Activated naive CD4-positive, alpha-beta T cell treated with anti-CD3 and anti-CD28 coated beads, Interleukin-2, amount 50 U/mL, for 16 hours (primary cell): ENCODE results near the gene CACNA1C.

Source experiments
- DNase-seq: peaks from one replicate; pipeline ENCODE4 v3.0.0-alpha.2; 2020

CACNA1C gene

GRCh38 chr12:2351161-2351560, 298.4 kb downstream of the CACNA1C start:
- DNase-seq, result no peak

GRCh38 chr12:2352203-2352602, 299.4 kb downstream of the CACNA1C start:
- no peak for DNase-seq

DNA sequence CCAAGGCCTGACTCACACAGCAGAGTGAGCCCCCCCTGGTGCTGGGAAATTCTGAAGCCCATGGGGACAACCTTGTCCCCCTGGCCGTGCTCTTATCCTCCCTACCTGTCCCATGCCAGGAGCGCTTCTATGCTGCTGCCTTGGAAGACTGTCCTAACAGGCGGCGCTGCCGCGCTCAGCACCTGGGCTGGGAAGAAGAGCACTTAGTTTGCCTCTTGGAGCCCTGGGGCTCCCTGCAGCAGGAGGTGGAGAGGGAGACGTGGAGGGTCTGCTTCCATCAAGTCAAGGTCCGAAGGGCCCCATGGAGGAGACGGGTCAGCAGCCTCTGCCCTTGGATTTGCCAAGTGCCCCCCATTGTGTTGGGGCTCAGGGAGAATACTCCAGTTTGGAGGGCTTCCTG, 300.5 kb downstream of the CACNA1C start:
- no peak for DNase-seq

DNA sequence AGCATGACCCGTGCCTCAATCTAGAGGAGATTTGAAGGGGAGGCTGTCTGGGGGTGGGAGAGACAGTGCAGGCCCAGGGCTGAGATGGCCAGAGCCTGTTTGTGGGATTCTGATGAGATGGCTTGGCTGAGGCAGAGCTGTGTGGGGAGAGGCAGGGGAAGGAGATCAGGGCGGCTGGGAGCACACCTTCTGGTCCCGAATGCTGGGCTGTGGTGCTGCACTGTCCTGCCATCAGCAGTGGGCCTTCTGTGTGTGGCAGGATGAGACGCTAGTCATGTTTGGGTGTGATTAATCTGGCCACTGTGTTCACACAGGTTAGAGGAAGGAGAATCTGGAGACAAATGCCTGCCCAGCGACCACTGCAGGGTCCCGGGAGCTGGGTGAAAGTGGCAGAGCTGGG, 300.9 kb downstream of the CACNA1C start:
- DNase-seq, result no peak

DNA sequence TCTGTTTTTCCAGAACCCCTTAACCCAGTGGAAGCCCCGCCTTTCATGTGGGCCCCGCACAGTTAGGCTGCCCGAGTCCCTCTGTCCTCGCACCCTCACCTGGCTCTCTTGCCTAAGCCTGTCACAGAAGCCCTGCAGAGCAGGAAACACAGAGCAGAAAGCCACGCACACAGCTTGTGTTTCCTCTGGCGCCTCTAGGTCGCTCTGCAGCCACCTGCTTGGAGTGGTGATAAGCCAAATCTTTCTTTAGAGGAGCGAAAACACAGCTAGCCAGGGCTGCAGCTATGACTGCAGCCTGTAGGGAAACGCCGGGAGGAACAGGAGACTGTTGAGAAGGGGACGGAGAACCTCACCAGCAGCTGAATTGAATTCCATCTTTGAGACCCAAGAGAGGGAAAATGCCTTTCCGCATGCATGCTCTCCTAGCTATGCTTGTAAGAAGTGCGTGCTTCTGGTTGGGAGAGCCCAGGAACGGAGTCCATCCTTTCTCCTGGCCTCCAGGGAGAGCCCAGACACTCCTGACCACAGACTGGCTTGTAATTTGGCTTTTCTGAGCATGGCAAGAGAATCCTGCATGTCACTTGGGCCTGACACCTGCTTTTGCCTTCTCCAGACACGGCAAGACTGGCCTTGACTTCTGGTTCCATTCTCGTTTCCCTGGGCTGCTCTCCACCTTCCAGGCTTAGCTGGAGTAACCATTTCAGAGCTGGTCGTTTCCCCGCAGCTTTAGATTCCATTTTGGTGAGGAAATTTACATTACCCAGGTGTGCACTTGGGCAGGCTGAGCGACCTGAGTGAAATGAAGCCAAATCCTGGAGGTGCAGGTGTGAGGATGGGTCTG, 301.6 kb downstream of the CACNA1C start:
- no peak for DNase-seq

GRCh38 chr12:2355198-2355597, 302.4 kb downstream of the CACNA1C start:
- DNase-seq, result no peak

- DNase-seq, result no peak
Measured at GRCh38 chr12:2355604-2356003, 302.8 kb downstream of the CACNA1C start.

DNA sequence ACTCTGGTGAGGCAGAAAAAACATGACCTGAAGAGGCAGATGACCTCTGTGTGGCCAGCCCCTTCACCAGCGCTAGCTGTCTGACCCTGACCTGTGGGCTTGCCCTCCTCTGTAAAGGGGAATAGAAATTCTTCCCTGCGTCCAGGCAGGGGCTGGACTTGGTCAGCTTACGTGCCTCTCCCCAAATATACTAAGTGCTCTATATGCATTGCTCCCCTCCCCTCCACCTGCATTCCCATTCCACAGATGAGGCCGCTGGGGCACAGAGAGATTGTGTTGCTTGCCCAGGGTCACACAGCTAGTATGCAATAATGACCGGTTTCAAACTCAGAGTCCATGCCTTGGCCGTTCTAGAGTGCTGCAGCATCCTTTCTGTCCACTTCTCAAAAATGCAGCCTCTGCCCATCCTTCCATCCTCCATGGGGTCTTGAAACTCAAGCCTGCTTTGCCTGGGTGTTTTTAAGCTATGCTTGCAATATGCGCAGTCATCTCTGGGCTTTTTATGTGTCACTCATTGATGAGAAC, 303.9 kb downstream of the CACNA1C start:
- no peak for DNase-seq

- DNase-seq, result no peak
Measured at GRCh38 chr12:2358986-2359658, 306.3 kb downstream of the CACNA1C start.

- no peak for DNase-seq
Measured at GRCh38 chr12:2359725-2360629, 307.2 kb downstream of the CACNA1C start.

DNA sequence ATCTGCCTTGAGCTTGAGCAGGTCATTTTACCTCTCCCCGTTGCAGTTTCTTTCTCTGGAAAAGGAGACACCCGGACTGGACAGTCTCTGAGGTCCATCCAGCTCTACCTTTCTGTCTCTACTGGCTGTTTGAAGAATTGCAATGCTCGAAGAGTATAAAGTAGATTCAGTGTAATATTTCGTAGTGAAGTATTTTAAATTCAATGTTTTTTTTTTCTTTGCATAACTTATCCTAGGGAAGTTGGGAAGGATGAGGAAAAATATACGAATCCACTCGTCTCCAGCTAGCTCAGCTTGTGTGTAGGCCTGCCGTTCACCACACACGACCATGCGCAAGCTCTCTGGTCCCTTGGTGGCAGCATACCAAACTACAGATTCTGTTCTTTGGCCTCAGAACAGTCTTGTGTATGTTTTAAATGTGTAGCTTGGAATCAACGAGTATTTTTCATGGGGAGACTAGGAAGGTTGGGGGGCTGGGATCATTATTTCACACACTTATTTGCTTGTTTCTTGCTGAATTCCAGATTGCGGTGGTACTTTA, 307.9 kb downstream of the CACNA1C start:
- DNase-seq, result no peak

- DNase-seq, result no peak
Measured at GRCh38 chr12:2363836-2364609, 311.2 kb downstream of the CACNA1C start.

- no peak for DNase-seq
Measured at GRCh38 chr12:2364631-2365051, 311.9 kb downstream of the CACNA1C start.

DNA sequence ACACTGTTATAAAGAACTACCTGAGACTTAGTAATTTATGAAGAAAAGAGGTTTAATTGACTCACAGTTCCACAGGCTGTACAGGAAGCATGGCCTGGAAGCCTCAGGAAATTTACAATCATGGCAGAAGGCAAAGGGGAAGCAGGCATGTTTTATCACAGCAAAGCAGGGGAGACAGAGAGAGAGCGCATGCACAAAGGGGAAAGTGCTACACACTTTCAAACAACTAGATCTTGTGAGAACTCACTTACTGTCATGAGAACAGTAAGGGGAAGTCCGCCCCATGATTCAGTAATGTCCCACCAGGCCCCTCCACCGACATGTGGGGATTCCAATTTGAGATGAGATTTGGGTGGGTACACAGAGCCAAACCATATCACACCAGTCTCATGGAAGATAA, 313.9 kb downstream of the CACNA1C start:
- DNase-seq, result no peak

- no peak for DNase-seq
Measured at GRCh38 chr12:2372178-2372577, 319.4 kb downstream of the CACNA1C start.

GRCh38 chr12:2372735-2373134, 319.9 kb downstream of the CACNA1C start:
- no peak for DNase-seq

DNA sequence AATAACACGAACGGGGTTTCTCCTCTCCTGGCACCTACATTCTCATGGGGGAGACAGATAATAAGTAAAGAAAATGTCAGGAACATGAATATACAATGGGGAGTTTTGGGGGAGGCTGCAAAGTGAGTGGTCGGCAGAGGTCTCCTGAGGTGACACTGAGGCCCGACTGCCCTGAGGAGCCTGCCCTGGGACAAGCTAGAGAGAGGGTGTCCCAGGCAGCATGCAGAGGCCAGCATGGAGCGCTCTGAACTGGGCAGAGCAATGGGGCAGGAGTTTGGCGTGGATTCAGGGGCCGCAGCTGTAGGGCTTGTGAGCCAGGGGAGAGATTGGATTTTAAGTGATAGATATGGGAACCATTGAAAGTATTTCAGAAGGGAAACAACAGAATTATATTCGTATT, 320.5 kb downstream of the CACNA1C start:
- DNase-seq, result no peak

DNA sequence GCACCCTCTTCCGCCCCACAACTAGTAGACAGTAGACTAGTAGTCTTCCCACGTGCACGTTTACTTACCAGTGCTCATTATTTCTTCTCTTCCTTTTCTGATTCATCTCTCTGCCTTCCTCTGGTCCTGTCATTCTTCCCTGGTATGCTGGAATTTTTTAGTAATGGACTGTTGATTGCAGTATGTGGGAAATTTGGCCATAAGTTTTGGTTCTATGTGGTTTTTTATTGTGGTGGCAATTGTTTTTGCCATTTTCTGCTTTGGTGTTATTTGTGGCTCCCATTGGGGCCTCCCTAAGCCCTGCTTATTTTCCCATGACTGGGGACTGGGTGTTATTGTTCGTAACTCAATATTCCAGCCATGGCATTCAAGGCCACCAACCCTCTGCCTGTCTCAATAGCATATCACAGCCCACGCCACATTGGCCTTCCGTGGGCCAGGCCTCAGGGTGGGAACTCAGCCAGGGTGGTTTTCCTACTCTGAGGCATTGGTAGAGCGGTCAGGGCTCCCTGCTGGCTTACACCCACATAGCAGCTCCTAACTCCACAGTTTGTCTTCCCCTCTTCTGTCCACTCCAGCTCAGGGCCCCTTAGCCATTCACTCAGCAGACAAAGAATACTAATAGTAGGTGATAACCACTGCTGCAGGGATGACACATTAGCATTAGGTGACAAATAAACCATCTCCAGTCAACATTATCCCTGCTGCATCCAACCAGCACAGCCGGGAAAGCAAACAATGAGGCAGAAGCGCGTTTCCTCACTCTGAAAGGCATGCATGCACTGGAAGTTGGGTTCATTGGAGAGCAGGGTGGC, 321.5 kb downstream of the CACNA1C start:
- DNase-seq, result no peak

GRCh38 chr12:2375871-2376270, 323.1 kb downstream of the CACNA1C start:
- DNase-seq, result no peak

DNA sequence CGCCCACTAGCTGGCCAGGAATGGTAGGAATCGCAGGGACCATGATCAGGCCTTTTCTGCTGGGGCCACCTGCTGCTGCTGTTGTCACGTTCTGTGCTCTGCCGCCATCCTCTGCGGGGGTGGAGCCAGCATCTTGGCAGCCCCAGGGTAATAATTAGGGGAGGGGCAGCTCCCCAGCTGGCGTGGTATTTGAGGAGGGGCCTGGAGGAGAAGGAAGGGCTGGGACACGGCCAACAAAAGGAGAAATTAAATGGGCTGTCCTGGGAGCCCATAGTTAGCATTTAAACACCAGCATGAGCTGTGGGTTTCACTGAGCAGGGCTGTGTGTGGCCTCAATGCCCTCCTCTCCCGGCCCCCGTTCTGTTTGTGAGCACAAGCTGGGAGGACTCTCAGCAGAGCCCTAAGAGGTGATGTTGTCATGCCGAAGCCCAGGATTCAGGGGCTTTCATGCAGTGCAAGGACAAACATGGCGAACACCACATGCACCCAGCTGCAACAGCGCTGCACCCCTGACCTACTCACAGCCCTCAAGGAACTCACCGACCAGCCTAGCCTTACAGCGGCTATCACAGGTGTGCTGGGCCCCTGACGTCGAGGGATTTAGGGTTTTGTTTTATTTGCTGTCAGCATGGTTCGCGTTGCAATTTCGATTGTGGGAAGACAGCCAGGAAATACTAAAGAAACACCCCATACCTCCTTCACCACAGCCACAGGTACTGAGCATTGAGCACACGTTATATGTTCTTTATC, 324.3 kb downstream of the CACNA1C start:
- DNase-seq, result no peak
